Measurements from ENCODE around the gene LMTK3. TPM values are rescaled to one million over a fixed set of nuclear protein-coding genes. Genes with fewer than 3 reads are reported as not detected.

LMTK3 gene
- total and polyA plus RNA-seq, 2 experiments from 2014 or later, result 1.3 to 3.7 TPM

DNA sequence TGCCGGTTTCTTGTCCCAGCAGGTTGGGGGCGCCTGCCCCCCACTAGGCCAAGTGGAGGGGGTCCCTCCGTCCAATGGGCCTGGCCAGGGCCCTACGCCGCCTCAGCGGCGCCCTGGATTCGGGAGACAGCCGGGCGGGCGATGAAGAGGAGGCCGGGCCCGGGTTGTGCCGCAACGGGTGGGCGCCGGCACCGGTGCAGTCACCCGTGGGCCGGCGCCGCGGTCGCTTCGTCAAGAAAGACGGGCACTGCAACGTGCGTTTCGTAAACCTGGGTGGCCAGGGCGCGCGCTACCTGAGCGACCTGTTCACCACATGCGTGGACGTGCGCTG is 50.0 kb downstream of the LMTK3 start:
- H3K36me3 ChIP-seq (replicated peaks; ENCODE audit: insufficient read depth, low read depth), result no peaks in the 10 kb centered on the region
- no peaks in the 10 kb centered on the region for H3K9me2 ChIP-seq (replicated peaks; ENCODE audit: insufficient read depth)
- no peak overlapping the region for H3K4me3 ChIP-seq
- H3K79me2 ChIP-seq, result no peaks in the 10 kb centered on the region
- H3K4me1 ChIP-seq (ENCODE audit: insufficient read depth), result no peaks in the 10 kb centered on the region
- DNase-seq (ENCODE audit: low spot score), result no peak
- no peak overlapping the region for H3K4me2 ChIP-seq
- no peaks in the 10 kb centered on the region for H4K20me1 ChIP-seq (ENCODE audit: insufficient read depth, poor library complexity, severe bottlenecking)
- WGBS (ENCODE audit: low lambda C conversion rate, missing lambda C conversion rate), result 97% methylated on average over 28 of the region's 36 CpGs
- no peak overlapping the region for H2AFZ ChIP-seq
- no peak overlapping the region for H3K27ac ChIP-seq
- no peaks in the 10 kb centered on the region for H3K27me3 ChIP-seq
- no peaks in the 10 kb centered on the region for H3K9me3 ChIP-seq (ENCODE audit: low read depth)
- TF ChIP-seq EZH2phosphoT487 (IDR thresholded peaks at IDR 0.05; ENCODE audit: low read depth, severe bottlenecking, unreplicated experiment) (no peak), EZH2 (IDR thresholded peaks at IDR 0.05; ENCODE audit: borderline replicate concordance) (no peak)
- TF ChIP-seq, protein P1, sequence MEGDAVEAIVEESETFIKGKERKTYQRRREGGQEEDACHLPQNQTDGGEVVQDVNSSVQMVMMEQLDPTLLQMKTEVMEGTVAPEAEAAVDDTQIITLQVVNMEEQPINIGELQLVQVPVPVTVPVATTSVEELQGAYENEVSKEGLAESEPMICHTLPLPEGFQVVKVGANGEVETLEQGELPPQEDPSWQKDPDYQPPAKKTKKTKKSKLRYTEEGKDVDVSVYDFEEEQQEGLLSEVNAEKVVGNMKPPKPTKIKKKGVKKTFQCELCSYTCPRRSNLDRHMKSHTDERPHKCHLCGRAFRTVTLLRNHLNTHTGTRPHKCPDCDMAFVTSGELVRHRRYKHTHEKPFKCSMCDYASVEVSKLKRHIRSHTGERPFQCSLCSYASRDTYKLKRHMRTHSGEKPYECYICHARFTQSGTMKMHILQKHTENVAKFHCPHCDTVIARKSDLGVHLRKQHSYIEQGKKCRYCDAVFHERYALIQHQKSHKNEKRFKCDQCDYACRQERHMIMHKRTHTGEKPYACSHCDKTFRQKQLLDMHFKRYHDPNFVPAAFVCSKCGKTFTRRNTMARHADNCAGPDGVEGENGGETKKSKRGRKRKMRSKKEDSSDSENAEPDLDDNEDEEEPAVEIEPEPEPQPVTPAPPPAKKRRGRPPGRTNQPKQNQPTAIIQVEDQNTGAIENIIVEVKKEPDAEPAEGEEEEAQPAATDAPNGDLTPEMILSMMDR (IDR thresholded peaks at IDR 0.05; ENCODE audit: poor library complexity), result no peak

DNA sequence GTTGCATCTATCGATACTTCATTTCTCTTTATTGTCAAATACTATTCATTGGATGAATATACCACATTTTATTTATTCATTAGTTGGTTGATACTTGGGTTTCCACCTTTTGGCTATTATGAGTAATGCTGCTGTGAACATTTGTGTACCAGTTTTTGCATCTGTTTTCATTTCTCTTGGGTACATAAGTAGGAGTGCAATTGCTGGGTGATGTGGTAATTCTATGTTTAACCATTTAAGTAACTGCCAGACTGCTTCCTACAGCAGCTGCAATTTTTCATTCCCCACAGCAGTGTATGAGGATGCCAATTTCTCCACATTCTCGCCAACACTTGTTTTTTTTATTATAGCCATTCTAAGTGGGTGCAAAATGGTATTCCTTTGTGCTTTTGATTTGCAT is 53.6 kb downstream of the LMTK3 start:
- H3K9me3 ChIP-seq (ENCODE audit: low read depth), result no peaks in the 10 kb centered on the region
- H3K36me3 ChIP-seq (replicated peaks; ENCODE audit: insufficient read depth, low read depth), result no peaks in the 10 kb centered on the region
- no peak overlapping the region for H3K4me3 ChIP-seq
- H3K79me2 ChIP-seq, result no peaks in the 10 kb centered on the region
- DNase-seq (ENCODE audit: low spot score), result no peak
- no peak overlapping the region for H3K4me2 ChIP-seq
- 100% methylated on average over 2 of the region's 2 CpGs for WGBS (ENCODE audit: low lambda C conversion rate, missing lambda C conversion rate)
- H3K9me2 ChIP-seq (replicated peaks; ENCODE audit: insufficient read depth), result no peaks in the 10 kb centered on the region
- H2AFZ ChIP-seq, result no peak overlapping the region
- H3K27me3 ChIP-seq, result no peaks in the 10 kb centered on the region
- H3K4me1 ChIP-seq (ENCODE audit: insufficient read depth), result no peaks in the 10 kb centered on the region
- H3K27ac ChIP-seq, result no peak overlapping the region
- no peaks in the 10 kb centered on the region for H4K20me1 ChIP-seq (ENCODE audit: insufficient read depth, poor library complexity, severe bottlenecking)
- TF ChIP-seq, protein P1 (IDR thresholded peaks at IDR 0.05; ENCODE audit: poor library complexity), result no peak
- TF ChIP-seq EZH2phosphoT487 (IDR thresholded peaks at IDR 0.05; ENCODE audit: low read depth, severe bottlenecking, unreplicated experiment), result no peak
- TF ChIP-seq EZH2 (IDR thresholded peaks at IDR 0.05; ENCODE audit: borderline replicate concordance), result no peak

DNA sequence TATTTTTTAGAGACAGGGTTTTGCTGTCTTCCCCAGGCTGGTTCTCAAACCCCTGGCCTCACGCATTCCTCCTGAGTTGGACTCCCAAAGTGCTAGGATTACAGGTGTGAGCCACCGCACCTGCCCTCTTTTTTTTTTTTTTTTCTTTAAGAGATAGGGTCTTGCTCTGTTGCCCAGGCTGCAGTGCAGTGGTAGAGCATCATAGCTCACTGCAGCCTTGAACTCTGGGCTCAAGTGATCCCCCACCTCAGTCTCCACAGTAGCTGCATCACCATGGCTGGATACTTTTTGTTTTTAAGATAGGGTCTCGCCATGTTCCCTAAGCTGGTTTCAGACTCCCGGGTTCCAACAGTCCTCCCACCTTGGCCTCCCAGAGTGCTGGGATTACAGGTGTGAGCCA is 54.8 kb downstream of the LMTK3 start:
- no peaks in the 10 kb centered on the region for H3K9me2 ChIP-seq (replicated peaks; ENCODE audit: insufficient read depth)
- H3K27ac ChIP-seq, result no peak overlapping the region
- H3K36me3 ChIP-seq (replicated peaks; ENCODE audit: insufficient read depth, low read depth), result no peaks in the 10 kb centered on the region
- H3K27me3 ChIP-seq, result no peaks in the 10 kb centered on the region
- no peak for DNase-seq (ENCODE audit: low spot score)
- no peaks in the 10 kb centered on the region for H4K20me1 ChIP-seq (ENCODE audit: insufficient read depth, poor library complexity, severe bottlenecking)
- H3K79me2 ChIP-seq, result no peaks in the 10 kb centered on the region
- no peaks in the 10 kb centered on the region for H3K9me3 ChIP-seq (ENCODE audit: low read depth)
- H3K4me2 ChIP-seq, result no peak overlapping the region
- TF ChIP-seq EZH2 (IDR thresholded peaks at IDR 0.05; ENCODE audit: borderline replicate concordance) (no peak), EZH2phosphoT487 (IDR thresholded peaks at IDR 0.05; ENCODE audit: low read depth, severe bottlenecking, unreplicated experiment) (no peak)
- TF ChIP-seq, protein P1 (IDR thresholded peaks at IDR 0.05; ENCODE audit: poor library complexity), result no peak
- 96% methylated on average over 4 of the region's 4 CpGs for WGBS (ENCODE audit: low lambda C conversion rate, missing lambda C conversion rate)
- H2AFZ ChIP-seq, result no peak overlapping the region
- H3K4me1 ChIP-seq (ENCODE audit: insufficient read depth), result no peaks in the 10 kb centered on the region
- H3K4me3 ChIP-seq, result no peak overlapping the region

Data from hepatocyte (in vitro differentiated cells).